Kidney (tissue), 14 donors: ENCODE results near the gene CSTF2T. TPM values are rescaled to one million over a fixed set of nuclear protein-coding genes. Genes with fewer than 3 reads are reported as not detected.

ENCODE experiments used
- DNase-seq, 5 donors: peaks; one replicate each; pipeline ENCODE4 v3.0.0-alpha.2; 2013 to 2020
- FAIRE-seq: peaks from 2 replicates; lab custom pipeline; 2012; peaks lifted over from hg19 to GRCh38; lab: Jason Lieb, UNC
- H3K27ac ChIP-seq, 2 donors: one replicate each; pipeline ENCODE4 v1.7.0; 2013; ENCODE audit warnings: low read depth in 2 of 2, low read length in 2 of 2, inconsistent platforms in 1 of 2
- H3K27me3 ChIP-seq: one replicate; pipeline ENCODE4 v1.7.1; 2013; ENCODE audit warnings: low read length, inconsistent platforms; ENCODE audit not compliant: control insufficient read depth, insufficient read depth
- H3K36me3 ChIP-seq, 3 donors: one replicate each; pipeline versions ENCODE4 v1.7.0 to v1.7.1; 2013; ENCODE audit warnings: low read length in 3 of 3, control low read depth in 1 of 3, inconsistent platforms in 1 of 3; ENCODE audit not compliant: insufficient read depth in 3 of 3, control insufficient read depth in 2 of 3
- H3K4me1 ChIP-seq, 3 donors: one replicate each; pipeline versions ENCODE4 v1.7.0 to v1.7.1; 2013; ENCODE audit warnings: low read length in 3 of 3, inconsistent platforms in 1 of 3, low read depth in 1 of 3; ENCODE audit not compliant: control insufficient read depth in 2 of 3, insufficient read depth in 2 of 3
- H3K4me3 ChIP-seq, 3 donors: one replicate each; pipeline versions ENCODE4 v1.7.0 to v1.8.1; 2013; ENCODE audit warnings: low read length in 3 of 3, control low read depth in 1 of 3, inconsistent platforms in 1 of 3
- H3K9ac ChIP-seq, 3 donors: one replicate each; pipeline versions ENCODE4 v1.7.0 to v1.7.1; 2013; ENCODE audit warnings: low read length in 3 of 3, control low read depth in 1 of 3, inconsistent platforms in 1 of 3
- H3K9me3 ChIP-seq, 3 donors: one replicate each; pipeline versions ENCODE4 v1.7.0 to v1.7.1; 2013; ENCODE audit warnings: low read length in 3 of 3, control low read depth in 1 of 3, inconsistent platforms in 1 of 3; ENCODE audit not compliant: control insufficient read depth in 2 of 3, insufficient read depth in 1 of 3
- intact Hi-C: fragments of 100-400 bp; cut with DNase I; formaldehyde crosslinking; loops from one replicate; pipeline ENCODE4 v1.11.1; 2022
- polyA plus RNA-seq: library from polyadenylated mRNA; stranded (reverse); fragments of 350-450 nt; fragmentation: Illumina TruSeq; extraction: RNeasy Lipid Tissue Mini Kit (QIAGEN cat#74804); gene quantifications from one replicate; pipeline ENCODE4 v1.2.3, GENCODE V29; 2014; ENCODE audit warnings: low read depth, low replicate concordance; ENCODE audit not compliant: insufficient read depth
- total RNA-seq: library from RNA; stranded (reverse); fragmentation: NEBNext Ultra II Directional; extraction: Animal tissue kit (Norgen Biotek cat#: 25700); gene quantifications from one replicate; pipeline ENCODE4 v1.2.1, GENCODE V29; 2021
- TF ChIP-seq, protein P1 (sequence below): IDR thresholded peaks from 3 replicates; pipeline ENCODE4 v1.5.1; 2012; ENCODE audit warnings: mild to moderate bottlenecking, moderate library complexity, borderline replicate concordance; ENCODE audit not compliant: insufficient read depth; ENCODE audit errors: extremely low read depth
- donor health status: control.
- donor health status: control.
- donor health status: control.
- donor health status: control.
- donor health status: control.
- donor health status: DM: yes; HTN: yes; CAD: no.
- donor health status: Normal renal cell carcinoma (clear cell type).

Gene CSTF2T
- total and polyA plus RNA-seq, 2 donors from 2014 or later = 11.2 to 24.9 TPM

DNA sequence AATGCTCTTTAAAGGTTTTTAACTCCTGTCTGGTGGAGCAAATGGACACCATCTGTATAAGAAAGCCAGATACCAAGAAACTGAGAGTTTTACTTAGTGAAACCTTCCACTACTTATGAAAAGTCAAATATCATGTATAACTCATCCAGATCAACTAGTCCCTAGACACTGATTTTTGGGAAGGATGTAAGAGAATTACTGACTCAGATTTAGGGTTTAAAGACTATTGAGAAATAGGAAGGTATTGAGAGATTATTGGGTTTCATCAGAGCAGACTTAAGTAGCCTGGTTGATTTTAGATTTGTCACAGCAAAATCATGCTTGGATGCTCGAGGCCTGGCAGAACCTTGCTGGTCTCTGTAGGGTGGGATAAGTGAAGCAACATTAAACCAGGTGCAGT, 3.1 kb downstream of the CSTF2T start:
- Histone ChIP-seq H3K4me1 (peaks cover 0 to 16% (median 7%) of the 10 kb centered on the region in 3 donors), H3K27ac (no peak overlapping the region), H3K4me3 (no peak overlapping the region), H3K9me3 (no peaks in the 10 kb centered on the region), H3K9ac (no peak overlapping the region), H3K36me3 (no peaks in the 10 kb centered on the region), H3K27me3 (no peaks in the 10 kb centered on the region)
- TF ChIP-seq, protein P1, sequence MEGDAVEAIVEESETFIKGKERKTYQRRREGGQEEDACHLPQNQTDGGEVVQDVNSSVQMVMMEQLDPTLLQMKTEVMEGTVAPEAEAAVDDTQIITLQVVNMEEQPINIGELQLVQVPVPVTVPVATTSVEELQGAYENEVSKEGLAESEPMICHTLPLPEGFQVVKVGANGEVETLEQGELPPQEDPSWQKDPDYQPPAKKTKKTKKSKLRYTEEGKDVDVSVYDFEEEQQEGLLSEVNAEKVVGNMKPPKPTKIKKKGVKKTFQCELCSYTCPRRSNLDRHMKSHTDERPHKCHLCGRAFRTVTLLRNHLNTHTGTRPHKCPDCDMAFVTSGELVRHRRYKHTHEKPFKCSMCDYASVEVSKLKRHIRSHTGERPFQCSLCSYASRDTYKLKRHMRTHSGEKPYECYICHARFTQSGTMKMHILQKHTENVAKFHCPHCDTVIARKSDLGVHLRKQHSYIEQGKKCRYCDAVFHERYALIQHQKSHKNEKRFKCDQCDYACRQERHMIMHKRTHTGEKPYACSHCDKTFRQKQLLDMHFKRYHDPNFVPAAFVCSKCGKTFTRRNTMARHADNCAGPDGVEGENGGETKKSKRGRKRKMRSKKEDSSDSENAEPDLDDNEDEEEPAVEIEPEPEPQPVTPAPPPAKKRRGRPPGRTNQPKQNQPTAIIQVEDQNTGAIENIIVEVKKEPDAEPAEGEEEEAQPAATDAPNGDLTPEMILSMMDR = no peak
- FAIRE-seq (no peak), DNase-seq (no peak)
- intact Hi-C loops = no loop called here

DNA sequence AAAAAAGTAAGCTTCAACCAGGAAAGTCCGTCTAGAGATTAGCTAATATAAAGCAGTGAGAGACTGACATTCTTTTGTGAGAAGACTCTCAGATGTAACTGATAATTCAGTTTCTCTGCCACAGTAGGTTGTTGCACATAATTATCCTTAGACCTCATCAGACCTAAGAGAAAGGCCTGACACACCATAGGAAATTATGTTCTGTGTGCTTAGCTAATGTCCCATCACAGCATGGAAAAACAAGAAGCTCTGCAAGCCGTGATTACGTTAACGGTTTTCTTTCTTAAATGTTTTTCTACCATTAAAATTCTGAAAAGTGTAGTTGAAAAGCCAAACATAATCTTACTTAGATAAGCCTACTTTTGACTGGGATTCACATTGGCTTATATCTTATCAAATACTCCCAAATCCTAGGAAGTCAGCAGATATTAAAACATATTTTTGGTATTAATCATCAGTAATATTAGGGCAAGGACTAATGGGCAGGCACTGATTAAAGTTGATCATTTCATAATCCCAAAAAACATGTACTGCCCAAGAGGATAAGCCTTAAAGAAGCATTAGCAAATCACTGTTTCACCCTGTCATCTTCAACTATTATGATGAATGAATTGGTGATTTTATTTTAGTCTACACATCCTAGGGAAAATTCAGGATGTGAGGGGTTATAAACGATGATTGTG, 5.2 kb downstream of the CSTF2T start:
- no peak overlapping the region for H3K9ac ChIP-seq
- no peaks in the 10 kb centered on the region for H3K9me3 ChIP-seq
- H3K27me3 ChIP-seq = no peaks in the 10 kb centered on the region
- intact Hi-C loops = no loop called here
- H3K36me3 ChIP-seq = no peaks in the 10 kb centered on the region
- DNase-seq = no peak
- TF ChIP-seq, protein P1 = no peak
- H3K4me3 ChIP-seq = no peak overlapping the region
- FAIRE-seq = no peak
- H3K4me1 ChIP-seq = peaks cover 0 to 14% (median 7%) of the 10 kb centered on the region in 3 donors
- H3K27ac ChIP-seq = no peak overlapping the region

DNA sequence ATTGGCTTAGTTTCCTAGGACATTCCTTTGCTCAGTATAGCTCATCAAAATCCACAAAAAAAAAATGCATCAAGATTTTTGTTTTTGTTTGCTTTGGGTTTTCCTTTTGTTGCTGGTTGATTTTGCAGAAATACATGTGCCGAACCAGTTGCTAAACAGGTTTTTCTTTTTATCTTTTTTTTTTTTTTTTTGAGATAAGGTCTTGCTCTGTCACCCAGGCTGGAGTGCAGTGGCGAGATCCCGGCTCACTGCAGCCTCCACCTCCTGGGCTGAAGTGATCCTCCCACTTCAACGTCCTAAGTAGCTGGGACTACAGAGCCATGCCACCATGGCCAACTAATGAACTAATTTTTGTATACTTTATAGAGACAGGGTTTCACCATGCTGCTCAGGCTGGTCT, 8.3 kb downstream of the CSTF2T start:
- Histone ChIP-seq H3K27me3 (no peaks in the 10 kb centered on the region), H3K36me3 (no peaks in the 10 kb centered on the region), H3K4me1 (no peaks in the 10 kb centered on the region), H3K9ac (no peak overlapping the region), H3K27ac (no peak overlapping the region), H3K4me3 (no peak overlapping the region), H3K9me3 (no peaks in the 10 kb centered on the region)
- intact Hi-C loops = no loop called here
- DNase-seq (no peak), FAIRE-seq (no peak)
- TF ChIP-seq, protein P1 = no peak
